PFSK-1 (cell line): ENCODE data around the gene SAMD10. TPM values are rescaled to one million over a fixed set of nuclear protein-coding genes. Genes with fewer than 3 reads are reported as not detected.

Source experiments
- FOXP2 ChIP-seq: optimal IDR thresholded peaks from 2 replicates; pipeline ENCODE3; 2011; ENCODE audit warnings: borderline replicate concordance, control low read depth, inconsistent platforms; ENCODE audit not compliant: insufficient read depth; ENCODE audit errors: extremely low read length, extremely low read depth
- POLR2AphosphoS5 ChIP-seq: IDR thresholded peaks from 2 replicates; pipeline ENCODE4 v1.6.1; 2012; ENCODE audit warnings: low read depth, mild to moderate bottlenecking, control low read depth, low read length, moderate library complexity
- SIN3A ChIP-seq: IDR thresholded peaks from 2 replicates; pipeline ENCODE4 v1.6.1; 2012; ENCODE audit warnings: mild to moderate bottlenecking, low read length, moderate library complexity, borderline replicate concordance; ENCODE audit not compliant: insufficient read depth
- TAF1 ChIP-seq: IDR thresholded peaks from 2 replicates; pipeline ENCODE4 v1.6.1; 2012; ENCODE audit warnings: low read length, control low read depth, borderline replicate concordance; ENCODE audit not compliant: insufficient read depth
- polyA plus RNA-seq: library from polyadenylated mRNA; unstranded; fragments of >200 nt; gene quantifications from one replicate; pipeline ENCODE4 v1.2.1, GENCODE V29; 2012; ENCODE audit warnings: low read depth, missing spikeins; ENCODE audit not compliant: insufficient read length
- TF ChIP-seq, protein P1 (sequence below), 2 experiments: IDR thresholded peaks; 2 replicates each; pipeline versions ENCODE4 v1.6.1 to v1.8.0; 2011 to 2012; ENCODE audit warnings: low read depth in 2 of 2, low read length in 2 of 2, control low read depth in 1 of 2, inconsistent platforms in 1 of 2, mild to moderate bottlenecking in 1 of 2, moderate library complexity in 1 of 2; ENCODE audit not compliant: insufficient read depth in 1 of 2

Gene SAMD10
- polyA plus RNA-seq, result 0.13 TPM

DNA sequence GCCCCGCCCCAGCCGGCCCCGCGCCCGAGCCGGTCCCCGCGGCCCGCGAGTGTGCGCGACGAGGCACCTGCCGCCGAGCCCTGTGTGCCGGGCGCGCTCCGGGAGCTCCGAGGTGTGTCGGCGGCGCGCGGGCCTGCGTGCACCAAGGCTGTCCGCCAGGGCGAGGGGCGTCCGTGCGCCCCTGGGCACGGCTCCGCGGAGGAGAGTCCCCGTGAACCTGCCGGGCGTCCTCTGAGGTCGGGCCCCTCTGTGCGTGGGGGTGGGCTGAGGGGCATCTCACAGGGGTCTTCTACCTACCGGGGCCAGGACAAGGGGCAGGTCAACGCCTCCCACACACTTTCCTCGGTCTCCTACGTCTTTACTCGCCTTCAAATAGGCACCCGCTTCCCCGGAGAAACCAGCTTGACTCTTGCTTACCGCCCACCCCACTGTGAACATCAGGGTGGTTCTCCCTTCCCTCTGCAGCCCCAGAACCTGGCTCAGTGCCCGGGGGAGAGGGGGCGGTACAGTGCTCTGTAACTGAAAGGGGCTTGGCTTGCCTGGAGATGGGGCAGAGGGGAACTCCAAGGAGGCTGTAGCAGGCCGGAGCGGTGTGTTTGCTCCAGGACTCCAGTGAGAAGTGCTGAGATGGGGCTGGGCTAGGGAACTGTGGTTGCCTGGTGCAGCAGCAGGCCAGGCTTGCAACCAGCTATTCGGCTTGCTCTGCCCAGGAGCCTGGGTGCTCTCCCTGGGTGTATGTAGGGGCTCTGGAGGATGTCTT, at the start of gene SAMD10:
SAMD10 (minus strand) TSS at position 86 of the 760 bp plus-strand sequence. CDS start 175 bp downstream, outside the sequence.
- TF ChIP-seq POLR2AphosphoS5, result no peak
- no peak for TF ChIP-seq TAF1
- no peak for TF ChIP-seq SIN3A
- TF ChIP-seq FOXP2, result no peak
- TF ChIP-seq, protein P1, sequence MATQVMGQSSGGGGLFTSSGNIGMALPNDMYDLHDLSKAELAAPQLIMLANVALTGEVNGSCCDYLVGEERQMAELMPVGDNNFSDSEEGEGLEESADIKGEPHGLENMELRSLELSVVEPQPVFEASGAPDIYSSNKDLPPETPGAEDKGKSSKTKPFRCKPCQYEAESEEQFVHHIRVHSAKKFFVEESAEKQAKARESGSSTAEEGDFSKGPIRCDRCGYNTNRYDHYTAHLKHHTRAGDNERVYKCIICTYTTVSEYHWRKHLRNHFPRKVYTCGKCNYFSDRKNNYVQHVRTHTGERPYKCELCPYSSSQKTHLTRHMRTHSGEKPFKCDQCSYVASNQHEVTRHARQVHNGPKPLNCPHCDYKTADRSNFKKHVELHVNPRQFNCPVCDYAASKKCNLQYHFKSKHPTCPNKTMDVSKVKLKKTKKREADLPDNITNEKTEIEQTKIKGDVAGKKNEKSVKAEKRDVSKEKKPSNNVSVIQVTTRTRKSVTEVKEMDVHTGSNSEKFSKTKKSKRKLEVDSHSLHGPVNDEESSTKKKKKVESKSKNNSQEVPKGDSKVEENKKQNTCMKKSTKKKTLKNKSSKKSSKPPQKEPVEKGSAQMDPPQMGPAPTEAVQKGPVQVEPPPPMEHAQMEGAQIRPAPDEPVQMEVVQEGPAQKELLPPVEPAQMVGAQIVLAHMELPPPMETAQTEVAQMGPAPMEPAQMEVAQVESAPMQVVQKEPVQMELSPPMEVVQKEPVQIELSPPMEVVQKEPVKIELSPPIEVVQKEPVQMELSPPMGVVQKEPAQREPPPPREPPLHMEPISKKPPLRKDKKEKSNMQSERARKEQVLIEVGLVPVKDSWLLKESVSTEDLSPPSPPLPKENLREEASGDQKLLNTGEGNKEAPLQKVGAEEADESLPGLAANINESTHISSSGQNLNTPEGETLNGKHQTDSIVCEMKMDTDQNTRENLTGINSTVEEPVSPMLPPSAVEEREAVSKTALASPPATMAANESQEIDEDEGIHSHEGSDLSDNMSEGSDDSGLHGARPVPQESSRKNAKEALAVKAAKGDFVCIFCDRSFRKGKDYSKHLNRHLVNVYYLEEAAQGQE (IDR thresholded peaks at IDR 0.05; ENCODE audit: insufficient read depth in 1 of 2, low read depth in 2 of 2, low read length in 2 of 2), result no peak

DNA sequence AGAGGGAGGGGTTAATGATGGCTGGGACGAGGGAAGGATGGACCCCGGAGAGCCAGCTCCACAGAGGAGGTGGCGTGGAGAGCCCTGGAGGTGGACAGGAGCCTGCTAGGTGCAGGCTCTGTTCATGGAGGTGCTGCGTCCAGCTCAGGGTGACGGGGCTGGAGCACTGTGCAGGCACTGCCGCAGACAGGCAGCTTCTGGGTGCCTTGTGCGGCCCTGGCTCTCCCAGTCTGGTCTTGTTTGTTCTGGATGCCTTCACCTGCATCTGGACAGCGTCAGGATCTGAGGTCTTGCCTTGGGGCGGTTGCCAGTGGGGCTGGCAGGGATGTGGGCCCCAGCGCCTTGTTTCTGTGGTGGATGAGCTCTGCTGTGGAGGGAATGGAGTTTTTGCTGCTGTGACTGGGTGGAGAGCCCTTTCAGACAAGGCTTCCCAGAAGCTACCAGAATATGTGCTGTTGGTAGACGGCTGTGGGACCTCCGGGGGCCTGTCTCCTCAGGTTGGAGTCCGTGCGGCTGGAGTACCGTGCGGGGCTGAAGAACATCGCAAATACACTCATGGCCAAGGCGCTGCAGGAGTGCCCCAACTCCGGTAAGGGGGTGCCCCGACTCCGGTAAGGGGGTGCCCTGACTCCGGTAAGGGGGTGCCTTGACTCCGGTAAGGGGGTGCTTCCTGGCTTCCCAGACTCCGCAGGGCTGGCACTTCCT, 48.7 kb upstream of the SAMD10 start:
- TF ChIP-seq SIN3A, result no peak
- TF ChIP-seq FOXP2, result no peak
- TF ChIP-seq, protein P1 (IDR thresholded peaks at IDR 0.05; ENCODE audit: insufficient read depth in 1 of 2, low read depth in 2 of 2, low read length in 2 of 2), result no peak
- no peak for TF ChIP-seq TAF1
- no peak for TF ChIP-seq POLR2AphosphoS5

DNA sequence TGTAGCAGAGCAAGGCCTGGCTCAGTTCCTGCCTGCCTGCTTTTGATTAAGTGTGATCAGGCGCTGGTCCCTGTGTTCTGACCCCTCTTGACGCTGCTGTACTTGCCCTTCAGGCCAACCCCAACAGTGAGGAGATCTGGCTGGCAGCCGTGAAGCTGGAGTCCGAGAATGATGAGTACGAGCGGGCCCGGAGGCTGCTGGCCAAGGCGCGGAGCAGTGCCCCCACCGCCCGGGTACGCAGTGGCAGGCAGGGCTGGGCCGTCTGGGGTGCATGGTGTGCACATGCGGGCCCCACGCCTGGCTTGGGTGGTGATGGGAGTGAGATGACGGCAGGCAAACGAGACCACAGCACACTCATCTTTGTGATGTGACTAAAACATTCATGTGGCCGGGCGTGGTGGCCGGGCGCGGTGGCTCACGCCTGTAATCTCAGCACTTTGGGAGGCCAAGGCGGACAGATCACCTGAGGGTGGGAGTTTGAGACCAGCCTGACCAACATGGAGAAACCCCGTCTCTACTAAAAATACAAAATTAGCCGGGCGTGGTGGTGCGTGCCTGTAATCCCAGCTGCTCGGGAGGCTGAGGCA, 46.5 kb upstream of the SAMD10 start:
- TF ChIP-seq POLR2AphosphoS5, result no peak
- TF ChIP-seq TAF1, result no peak
- TF ChIP-seq, protein P1 (IDR thresholded peaks at IDR 0.05; ENCODE audit: insufficient read depth in 1 of 2, low read depth in 2 of 2, low read length in 2 of 2), result no peak
- no peak for TF ChIP-seq FOXP2
- TF ChIP-seq SIN3A, result no peak

- no peak for TF ChIP-seq POLR2AphosphoS5
- TF ChIP-seq TAF1, result no peak
- no peak for TF ChIP-seq FOXP2
- no peak for TF ChIP-seq SIN3A
- TF ChIP-seq, protein P1 (IDR thresholded peaks at IDR 0.05; ENCODE audit: insufficient read depth in 1 of 2, low read depth in 2 of 2, low read length in 2 of 2), result no peak
These were observed 45.8 kb upstream of the SAMD10 start for GRCh38 chr20:64025101-64025825.
